HG03342 (cell line): ENCODE measurements around the gene SARS1.

Experiments
- ATAC-seq: cut with Tn5 transposase; IDR thresholded peaks from one replicate; pipeline ENCODE4 v1.9.1; 2021; ENCODE audit warnings: mild to moderate bottlenecking, moderate library complexity; ENCODE audit not compliant: unreplicated experiment

The SARS1 gene

GRCh38 chr1:109225711-109226445 lies 12.2 kb downstream of the SARS1 start:
- no peak for ATAC-seq

- ATAC-seq, result no peak
Measured at GRCh38 chr1:109228167-109228566, 14.4 kb downstream of the SARS1 start.

GRCh38 chr1:109229531-109230127 lies 15.9 kb downstream of the SARS1 start:
- no peak for ATAC-seq

- no peak for ATAC-seq
Measured at GRCh38 chr1:109231066-109231465, 17.3 kb downstream of the SARS1 start.

GRCh38 chr1:109235137-109235536 lies 21.4 kb downstream of the SARS1 start:
- no peak for ATAC-seq

- no peak for ATAC-seq
Measured at GRCh38 chr1:109237512-109237911, 23.8 kb downstream of the SARS1 start.

- ATAC-seq, result no peak
Measured at GRCh38 chr1:109238382-109238781, 24.7 kb downstream of the SARS1 start.

GRCh38 chr1:109239047-109239408 lies 25.3 kb downstream of the SARS1 start:
- ATAC-seq, result no peak

GRCh38 chr1:109239409-109240068 lies 25.8 kb downstream of the SARS1 start:
- ATAC-seq, result peak; percentile 69

GRCh38 chr1:109240158-109241152 lies 26.7 kb downstream of the SARS1 start:
- no peak for ATAC-seq

- ATAC-seq, result no peak
Measured at GRCh38 chr1:109241344-109241743, 27.6 kb downstream of the SARS1 start.

- ATAC-seq, result no peak
Measured at GRCh38 chr1:109241841-109242345, 28.2 kb downstream of the SARS1 start.

GRCh38 chr1:109242387-109242786 lies 28.7 kb downstream of the SARS1 start:
- ATAC-seq, result no peak

GRCh38 chr1:109243221-109243620 lies 29.5 kb downstream of the SARS1 start:
- ATAC-seq, result no peak

- ATAC-seq, result no peak
Measured at GRCh38 chr1:109243860-109244552, 30.3 kb downstream of the SARS1 start.

GRCh38 chr1:109246141-109246551 lies 32.4 kb downstream of the SARS1 start:
- no peak for ATAC-seq

- no peak for ATAC-seq
Measured at GRCh38 chr1:109247401-109248365, 34.0 kb downstream of the SARS1 start.

- no peak for ATAC-seq
Measured at GRCh38 chr1:109248444-109248796, 34.7 kb downstream of the SARS1 start.
